ENCODE measurements around the gene NMU. TPM values are rescaled to one million over a fixed set of nuclear protein-coding genes. Genes with fewer than 3 reads are reported as not detected.

NMU gene
- total RNA-seq, 1 experiment from 2014 or later, result 0.54 TPM

GRCh38 chr4:55658657-55659056 is 22.6 kb upstream of the NMU start:
- no peak for TF ChIP-seq POLR2AphosphoS5 (IDR thresholded peaks at IDR 0.05; ENCODE audit: low read depth, low read length)
- TF ChIP-seq, protein P1, sequence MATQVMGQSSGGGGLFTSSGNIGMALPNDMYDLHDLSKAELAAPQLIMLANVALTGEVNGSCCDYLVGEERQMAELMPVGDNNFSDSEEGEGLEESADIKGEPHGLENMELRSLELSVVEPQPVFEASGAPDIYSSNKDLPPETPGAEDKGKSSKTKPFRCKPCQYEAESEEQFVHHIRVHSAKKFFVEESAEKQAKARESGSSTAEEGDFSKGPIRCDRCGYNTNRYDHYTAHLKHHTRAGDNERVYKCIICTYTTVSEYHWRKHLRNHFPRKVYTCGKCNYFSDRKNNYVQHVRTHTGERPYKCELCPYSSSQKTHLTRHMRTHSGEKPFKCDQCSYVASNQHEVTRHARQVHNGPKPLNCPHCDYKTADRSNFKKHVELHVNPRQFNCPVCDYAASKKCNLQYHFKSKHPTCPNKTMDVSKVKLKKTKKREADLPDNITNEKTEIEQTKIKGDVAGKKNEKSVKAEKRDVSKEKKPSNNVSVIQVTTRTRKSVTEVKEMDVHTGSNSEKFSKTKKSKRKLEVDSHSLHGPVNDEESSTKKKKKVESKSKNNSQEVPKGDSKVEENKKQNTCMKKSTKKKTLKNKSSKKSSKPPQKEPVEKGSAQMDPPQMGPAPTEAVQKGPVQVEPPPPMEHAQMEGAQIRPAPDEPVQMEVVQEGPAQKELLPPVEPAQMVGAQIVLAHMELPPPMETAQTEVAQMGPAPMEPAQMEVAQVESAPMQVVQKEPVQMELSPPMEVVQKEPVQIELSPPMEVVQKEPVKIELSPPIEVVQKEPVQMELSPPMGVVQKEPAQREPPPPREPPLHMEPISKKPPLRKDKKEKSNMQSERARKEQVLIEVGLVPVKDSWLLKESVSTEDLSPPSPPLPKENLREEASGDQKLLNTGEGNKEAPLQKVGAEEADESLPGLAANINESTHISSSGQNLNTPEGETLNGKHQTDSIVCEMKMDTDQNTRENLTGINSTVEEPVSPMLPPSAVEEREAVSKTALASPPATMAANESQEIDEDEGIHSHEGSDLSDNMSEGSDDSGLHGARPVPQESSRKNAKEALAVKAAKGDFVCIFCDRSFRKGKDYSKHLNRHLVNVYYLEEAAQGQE (IDR thresholded peaks at IDR 0.05; ENCODE audit: insufficient read depth in 1 of 2, low read depth in 2 of 2, low read length in 1 of 2), result no peak
- TF ChIP-seq SIN3A (IDR thresholded peaks at IDR 0.05; ENCODE audit: borderline replicate concordance, insufficient read depth, low read depth, low read length), result no peak
- TF ChIP-seq TCF7L2 (IDR thresholded peaks at IDR 0.05; ENCODE audit: low read depth, low read length), result no peak
- TF ChIP-seq CTCF (IDR thresholded peaks at IDR 0.05), result no peak
- Histone ChIP-seq H3K36me3 (ENCODE audit: control insufficient read depth, insufficient read depth, low read length) (no peaks in the 10 kb centered on the region), H3K27me3 (ENCODE audit: control insufficient read depth, insufficient read depth, low read length) (no peaks in the 10 kb centered on the region; the same call in 1 of the 2 replicates), H3K27ac (ENCODE audit: low read length) (no peak overlapping the region), H3K4me1 (ENCODE audit: control insufficient read depth, insufficient read depth, low read length) (no peaks in the 10 kb centered on the region), H3K4me3 (ENCODE audit: low read depth in 2 of 2, low read length in 2 of 2) (no peak overlapping the region), H3K9me3 (ENCODE audit: control insufficient read depth, insufficient read depth, low read depth, low read length) (no peaks in the 10 kb centered on the region)
- ChIA-PET POLR2A (no interaction called here), CTCF (no interaction called here)
- intact Hi-C loops (cut with micrococcal nuclease; ENCODE audit: unreplicated experiment) (no loop called here), in situ Hi-C loops (cut with HindIII; ENCODE audit: low pct_unique_long_range_greater_than_20kb, low sequenced_read_pairs) (no loop called here)
- DNase-seq (ENCODE audit: low read depth, low spot score) (no peak), ATAC-seq (no peak)
- no TSS peak for BruUV-seq (replicated peaks)

GRCh38 chr4:55654131-55654530 is 18.0 kb upstream of the NMU start:
- DNase-seq (ENCODE audit: low read depth, low spot score) (no peak), ATAC-seq (no peak)
- Histone ChIP-seq H3K27ac (ENCODE audit: low read length) (no peak overlapping the region), H3K4me1 (ENCODE audit: control insufficient read depth, insufficient read depth, low read length) (no peaks in the 10 kb centered on the region), H3K36me3 (ENCODE audit: control insufficient read depth, insufficient read depth, low read length) (no peaks in the 10 kb centered on the region), H3K4me3 (ENCODE audit: low read depth in 2 of 2, low read length in 2 of 2) (no peak overlapping the region), H3K27me3 (ENCODE audit: control insufficient read depth, insufficient read depth, low read length) (no peaks in the 10 kb centered on the region; the same call in 1 of the 2 replicates), H3K9me3 (ENCODE audit: control insufficient read depth, insufficient read depth, low read depth, low read length) (no peaks in the 10 kb centered on the region)
- BruUV-seq (replicated peaks), result no TSS peak
- in situ Hi-C loops (cut with HindIII; ENCODE audit: low pct_unique_long_range_greater_than_20kb, low sequenced_read_pairs) (no loop called here), intact Hi-C loops (cut with micrococcal nuclease; ENCODE audit: unreplicated experiment) (no loop called here)
- TF ChIP-seq TCF7L2 (IDR thresholded peaks at IDR 0.05; ENCODE audit: low read depth, low read length) (no peak), CTCF (IDR thresholded peaks at IDR 0.05) (no peak), SIN3A (IDR thresholded peaks at IDR 0.05; ENCODE audit: borderline replicate concordance, insufficient read depth, low read depth, low read length) (no peak)
- CTCF ChIA-PET, result no interaction called here
- POLR2A ChIA-PET, result no interaction called here
